Inferior parietal cortex (tissue), 1 donor: ENCODE measurements around the gene SPTB.

Experiments
- DNase-seq: peaks from one replicate; pipeline ENCODE4 v3.0.0-alpha.2; 2016; ENCODE audit errors: extremely low spot score

The SPTB gene

DNA sequence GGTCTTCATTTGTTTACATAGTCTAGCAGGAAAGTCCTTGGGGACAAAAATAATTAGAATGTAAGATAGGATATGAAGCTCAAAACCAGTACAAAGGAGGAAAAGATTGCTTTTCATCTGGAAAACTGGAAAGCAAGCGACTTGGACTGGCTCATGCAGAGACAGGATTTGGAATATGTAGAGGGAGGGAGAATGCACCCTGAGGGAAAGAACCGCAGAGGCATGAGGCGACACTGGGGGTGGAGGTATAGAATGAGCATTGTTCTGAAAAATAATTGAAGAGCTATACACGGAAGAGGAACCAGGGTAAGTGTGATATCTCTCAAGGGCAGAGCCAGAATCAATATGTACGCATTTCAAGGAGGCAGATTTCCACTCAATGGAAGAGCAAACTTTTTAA lies 90.0 kb downstream of the SPTB start:
- no peak for DNase-seq

DNA sequence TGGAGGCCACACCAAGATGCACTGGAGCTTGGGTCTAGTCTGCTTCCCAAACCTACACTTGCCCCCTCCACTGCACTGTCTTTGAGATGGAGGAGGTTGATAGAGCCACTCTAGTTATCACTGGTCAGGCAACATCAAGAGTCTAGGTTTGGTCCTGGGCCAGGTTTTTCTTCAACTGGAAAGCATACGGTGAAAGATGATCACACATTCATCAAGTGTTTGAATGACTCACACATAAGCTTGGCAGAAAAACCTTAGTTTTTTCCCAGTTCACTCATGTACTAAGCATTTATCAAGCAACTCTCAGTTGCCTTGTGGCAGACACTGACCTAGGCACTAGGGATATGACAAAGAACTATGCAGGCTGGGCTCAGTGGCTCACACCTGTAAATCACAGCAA lies 91.0 kb downstream of the SPTB start:
- DNase-seq, result peak; percentile 60

DNA sequence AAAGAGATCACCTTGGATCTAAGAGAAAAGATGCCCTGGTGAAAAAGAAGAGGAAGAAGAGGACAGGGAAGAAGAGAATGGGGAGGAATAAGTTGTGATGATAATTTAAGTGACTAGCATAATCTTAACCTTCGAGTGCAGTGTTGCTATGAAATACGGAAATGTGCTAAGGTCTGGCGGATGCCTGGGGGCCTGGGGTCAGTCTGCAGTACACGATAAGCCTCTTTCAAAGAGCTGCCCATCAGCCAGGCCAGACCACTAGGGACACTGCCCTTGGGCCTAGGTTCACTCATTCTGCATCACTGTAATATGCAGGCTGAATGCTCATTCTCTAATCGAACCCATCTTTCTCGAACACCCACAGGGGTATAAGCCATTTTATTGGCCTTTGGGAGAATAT lies 92.1 kb downstream of the SPTB start:
- no peak for DNase-seq

DNA sequence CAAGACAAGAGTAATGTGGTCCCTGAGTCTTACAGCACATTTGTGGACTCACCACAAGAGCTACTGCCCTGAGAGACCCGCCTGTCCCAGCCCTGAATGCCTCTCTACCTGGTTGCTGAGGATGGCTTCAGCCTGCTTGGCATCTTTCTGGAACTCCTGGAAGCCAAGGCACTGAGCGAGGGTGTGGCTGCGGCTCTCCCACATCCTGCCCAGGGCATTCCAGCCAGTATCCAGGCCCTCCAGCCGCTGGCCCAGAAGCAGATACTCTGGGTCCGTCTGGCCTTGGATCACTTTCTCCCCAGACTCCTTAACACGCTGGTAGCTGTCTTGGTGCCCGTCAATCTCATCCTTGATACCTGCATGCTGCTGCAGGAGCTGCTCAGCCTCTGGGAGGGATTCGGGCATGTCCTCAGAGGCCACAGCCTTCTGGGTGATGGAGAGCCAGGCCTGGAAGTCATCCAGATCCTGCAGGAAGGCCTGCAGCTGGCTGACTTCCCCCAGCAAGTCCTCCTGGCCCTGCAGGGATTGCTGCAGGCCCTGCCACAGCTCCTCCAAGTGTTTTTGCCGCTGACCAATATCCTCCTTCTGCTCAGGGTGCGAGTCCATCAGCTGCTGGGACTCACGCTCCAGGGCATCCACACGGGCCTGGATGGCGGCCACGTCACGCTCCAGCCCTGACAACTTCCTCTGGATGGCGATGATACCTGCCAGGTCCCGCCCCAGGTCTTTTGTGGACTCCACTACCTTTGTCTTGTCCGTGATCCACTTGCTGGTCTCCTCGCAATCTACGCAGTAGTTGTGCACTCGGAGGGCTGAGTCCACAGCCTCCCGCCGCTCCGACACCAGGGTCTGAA lies 93.2 kb downstream of the SPTB start:
- no peak for DNase-seq

DNA sequence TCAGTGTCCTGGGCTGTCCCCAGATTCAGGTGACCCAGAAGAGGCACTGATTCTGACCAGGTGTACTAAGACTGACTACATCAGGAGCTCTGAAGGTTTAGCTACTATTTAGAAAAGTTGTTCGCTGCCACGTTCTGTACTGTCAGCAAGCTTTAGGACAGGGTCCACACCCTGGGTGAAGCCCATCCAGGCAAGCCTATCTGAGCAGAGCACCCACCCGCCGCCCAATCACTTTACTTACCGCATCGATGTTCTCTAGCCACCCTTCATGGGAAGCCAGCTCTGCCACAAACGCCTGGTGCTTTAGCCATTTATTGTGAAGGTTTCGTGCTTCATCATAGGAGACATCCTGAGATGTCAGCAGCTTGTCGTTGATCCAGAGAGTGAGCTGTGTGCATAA lies 95.7 kb downstream of the SPTB start:
- DNase-seq, result no peak

DNA sequence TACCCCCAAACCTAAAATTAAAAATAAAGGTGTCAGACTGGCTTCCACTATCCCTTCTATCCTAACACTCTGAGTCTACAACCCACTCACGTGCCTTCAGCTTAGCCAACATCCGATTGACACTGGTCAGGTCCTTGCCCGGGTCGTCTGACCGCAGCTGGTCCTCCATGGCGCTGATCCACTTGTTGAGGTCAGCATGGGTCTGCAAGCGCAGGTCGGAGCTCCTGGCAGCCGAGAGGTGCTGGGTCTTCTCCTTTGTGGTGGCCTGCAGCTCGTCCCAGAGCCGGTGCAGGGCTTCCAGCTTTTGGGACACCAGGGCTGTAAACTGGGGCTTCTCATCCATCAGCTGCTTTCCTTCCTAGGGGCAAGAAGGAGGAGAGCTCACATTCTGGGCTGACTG lies 97.5 kb downstream of the SPTB start:
- DNase-seq, result no peak

DNA sequence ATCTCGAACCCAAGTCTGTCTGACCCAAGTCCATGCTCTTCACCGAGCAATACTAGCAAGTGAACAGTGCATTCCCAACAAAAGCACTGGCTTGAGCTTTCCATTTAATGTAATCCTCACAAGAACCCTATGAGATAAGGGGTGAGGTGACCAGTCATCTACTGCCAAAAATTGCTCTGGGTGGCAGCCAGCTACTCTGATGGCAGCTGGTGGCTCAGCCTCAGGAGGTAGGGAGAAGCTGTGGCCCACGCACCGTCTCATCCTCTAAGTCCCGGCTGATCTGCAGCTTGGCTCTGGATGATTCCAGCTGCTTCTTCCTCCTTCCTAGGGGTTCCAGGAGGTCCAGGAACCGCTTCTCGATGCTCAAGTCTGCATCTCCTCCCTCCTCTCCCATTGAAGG lies 100.2 kb downstream of the SPTB start:
- DNase-seq, result no peak

DNA sequence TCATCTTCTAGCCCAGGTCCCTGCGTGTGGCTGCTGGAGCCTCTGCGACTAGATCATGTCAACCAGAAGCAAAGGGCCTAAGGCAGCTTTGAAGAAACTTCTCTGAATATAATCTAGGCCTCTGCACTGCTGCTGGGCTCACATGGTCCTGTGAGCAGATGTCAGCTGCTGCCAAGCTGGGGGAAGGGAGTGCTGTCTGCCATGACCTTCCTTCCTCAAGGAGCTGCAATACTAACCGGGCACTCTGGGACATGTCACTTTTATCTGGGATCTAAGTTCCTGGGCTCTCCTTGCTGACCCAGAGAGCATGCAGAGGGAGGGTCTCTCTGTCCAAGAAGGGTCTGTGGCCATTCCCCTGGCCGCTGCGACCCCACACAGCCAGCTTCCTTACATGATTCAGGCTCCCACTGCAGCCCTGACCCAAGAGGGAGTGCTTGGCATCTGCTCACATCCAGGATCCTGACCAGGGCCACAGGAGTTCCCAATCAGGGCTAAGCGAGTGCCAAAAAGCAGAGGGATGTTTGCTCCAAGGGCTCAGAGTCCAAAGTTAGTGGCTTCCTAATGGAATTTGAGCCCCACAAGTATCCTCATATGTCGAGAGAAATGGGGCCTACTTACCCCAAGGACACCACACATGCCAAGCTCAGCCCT lies 101.5 kb downstream of the SPTB start:
- DNase-seq, result no peak

DNA sequence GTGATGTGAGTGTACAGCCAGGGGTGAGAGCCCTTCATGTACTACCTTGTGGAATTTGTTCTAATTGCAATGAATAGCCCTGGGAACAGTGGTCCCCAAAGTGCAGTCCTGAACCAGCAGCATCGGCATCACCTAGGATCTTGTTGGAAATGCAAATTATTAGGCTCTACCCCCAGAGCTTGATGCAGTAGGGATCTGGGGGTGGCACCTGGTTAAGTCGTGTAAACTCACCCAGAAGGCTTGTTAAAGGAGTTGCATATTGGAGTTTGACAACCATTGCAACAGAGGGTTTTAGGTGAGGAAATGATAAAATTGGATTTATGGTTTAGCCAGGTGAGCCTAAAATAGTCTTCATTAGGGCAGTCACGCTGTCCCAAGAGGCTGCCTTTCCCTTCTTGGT lies 102.2 kb downstream of the SPTB start:
- no peak for DNase-seq

DNA sequence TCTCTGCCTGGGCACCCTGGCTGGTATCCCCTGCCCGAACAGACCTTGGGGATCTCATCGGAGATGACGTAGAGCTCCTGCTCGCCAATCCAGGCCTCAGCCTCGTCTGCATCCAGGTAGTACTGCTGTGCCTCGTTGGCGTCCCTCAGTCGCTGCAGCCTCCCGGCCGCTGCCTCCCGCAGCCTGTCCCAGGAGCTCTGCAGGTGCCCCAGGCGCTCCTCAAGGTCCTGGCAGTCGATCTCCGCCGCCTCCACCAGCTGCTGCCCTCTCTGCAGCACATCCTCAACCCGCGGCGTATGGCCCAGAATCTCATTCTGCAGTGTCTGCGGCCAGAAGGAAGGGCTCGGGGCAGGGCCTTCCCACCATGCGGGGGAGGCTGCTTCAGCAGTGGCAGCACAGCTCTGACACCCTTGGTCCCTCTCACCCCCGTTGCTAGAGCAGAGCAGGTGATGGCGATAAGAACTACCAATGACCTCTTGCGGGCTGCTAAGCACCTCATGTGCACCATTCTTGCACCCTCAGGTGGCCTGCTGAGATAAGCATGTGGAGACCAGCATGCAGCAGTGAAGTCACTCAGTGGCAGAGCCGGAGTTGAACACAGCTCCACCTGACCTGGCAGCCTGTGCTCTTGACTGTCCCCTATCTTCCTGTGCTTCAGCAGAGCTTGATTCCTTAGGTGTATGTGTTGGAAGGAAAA lies 104.5 kb downstream of the SPTB start:
- no peak for DNase-seq

DNA sequence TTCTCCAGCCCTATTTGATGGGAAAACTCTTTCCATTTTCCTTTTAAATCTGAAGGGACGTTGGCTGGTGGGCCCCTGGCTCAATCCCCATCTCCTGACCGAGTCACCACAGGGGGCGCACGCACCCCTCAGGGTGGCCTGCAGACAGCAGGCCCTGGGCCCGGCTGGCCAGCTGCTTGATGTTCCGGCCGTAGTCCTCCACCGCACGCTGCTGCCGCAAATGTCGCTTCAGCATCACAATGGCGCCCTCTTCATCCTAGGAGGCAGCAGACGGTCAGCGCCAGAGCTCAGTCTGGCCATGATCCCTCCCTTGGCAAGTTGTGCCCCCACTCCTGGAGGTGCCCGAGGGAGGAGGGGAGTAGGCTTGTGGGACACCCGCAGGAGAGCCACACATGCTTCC lies 105.4 kb downstream of the SPTB start:
- DNase-seq, result no peak

DNA sequence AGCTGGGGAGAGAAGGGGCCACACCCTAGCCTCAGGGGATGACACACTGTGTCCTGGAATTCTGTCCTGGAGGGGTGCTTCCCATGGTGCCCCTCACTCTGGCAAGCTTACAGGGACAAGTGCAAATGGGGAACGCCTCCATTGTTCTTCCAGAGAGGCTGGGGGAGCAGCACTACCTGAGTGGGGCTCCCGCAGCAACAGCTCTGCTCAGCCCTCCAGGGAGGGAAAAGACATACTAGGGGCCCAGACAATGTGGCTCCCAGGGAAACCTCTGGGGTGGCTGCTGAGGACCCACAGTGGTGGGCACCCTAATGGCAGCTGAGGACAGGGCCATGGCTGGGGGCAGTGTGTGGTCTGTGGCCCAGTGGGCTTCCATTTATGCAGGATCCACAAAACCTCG lies 106.1 kb downstream of the SPTB start:
- DNase-seq, result no peak

DNA sequence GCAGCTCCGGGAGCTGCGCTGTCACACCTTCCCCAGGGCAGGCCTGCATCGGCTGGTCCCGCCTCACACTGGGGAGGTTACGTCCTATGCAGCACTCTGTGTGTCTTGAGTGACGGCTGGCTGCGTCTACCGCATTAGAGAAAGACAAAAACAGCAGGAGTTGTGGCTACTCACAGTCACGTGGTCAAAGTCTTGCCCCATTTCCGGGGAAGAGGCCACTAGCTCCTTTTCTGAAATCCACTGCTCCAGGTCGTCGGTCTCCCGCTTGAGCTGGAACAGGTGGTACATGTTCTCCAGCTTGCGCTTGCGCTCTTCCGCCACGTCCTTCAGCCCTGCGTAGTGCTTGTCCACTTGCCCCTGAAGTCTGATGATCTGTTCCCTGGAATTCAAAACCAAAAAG lies 106.7 kb downstream of the SPTB start:
- DNase-seq, result no peak

DNA sequence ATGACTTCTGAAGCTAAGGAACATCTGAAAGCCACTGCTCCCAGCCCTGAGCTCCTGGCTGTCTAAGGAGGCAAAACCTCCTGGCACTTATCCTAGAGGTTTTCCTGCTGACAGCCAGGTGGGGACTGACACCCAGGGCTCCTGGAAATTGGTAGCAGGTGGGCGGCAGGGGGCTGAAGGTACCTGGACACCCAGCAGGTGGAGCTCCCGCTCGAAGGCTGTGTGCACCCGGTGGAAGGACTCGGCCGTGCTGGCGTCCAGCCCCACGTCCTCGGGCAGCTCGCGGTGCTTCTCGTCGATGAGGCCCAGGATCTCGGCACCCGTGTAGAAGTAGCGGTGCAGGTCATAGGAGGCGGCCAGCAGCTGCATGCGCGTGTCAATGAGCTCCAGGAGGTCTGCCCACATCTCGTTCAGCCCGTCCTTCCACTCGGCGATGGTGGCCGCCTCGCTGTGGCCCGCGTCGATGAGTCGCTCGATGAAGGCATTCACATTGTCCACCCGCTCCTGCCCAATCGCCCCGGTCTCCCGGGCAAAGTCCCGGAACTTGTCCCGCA lies 107.2 kb downstream of the SPTB start:
- no peak for DNase-seq

DNA sequence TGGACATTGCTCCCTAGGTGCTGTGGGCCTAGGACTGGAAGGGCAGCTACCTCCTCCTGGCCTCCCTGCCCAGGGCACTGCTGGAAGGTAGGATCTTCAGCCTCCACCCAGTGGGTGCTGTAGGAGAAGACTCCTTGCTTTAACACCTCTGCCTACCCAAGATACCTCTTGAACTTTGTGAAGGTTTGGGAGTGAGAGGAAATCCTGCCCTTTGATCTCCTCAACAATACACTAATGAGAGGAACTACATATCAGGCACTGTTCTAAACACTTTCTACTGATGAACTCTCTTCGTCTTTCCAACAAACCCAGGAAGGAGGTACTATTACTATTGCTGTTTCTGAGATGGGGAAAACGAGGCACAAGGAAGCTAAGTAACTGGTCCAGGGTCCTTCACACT lies 108.5 kb downstream of the SPTB start:
- DNase-seq, result no peak

DNA sequence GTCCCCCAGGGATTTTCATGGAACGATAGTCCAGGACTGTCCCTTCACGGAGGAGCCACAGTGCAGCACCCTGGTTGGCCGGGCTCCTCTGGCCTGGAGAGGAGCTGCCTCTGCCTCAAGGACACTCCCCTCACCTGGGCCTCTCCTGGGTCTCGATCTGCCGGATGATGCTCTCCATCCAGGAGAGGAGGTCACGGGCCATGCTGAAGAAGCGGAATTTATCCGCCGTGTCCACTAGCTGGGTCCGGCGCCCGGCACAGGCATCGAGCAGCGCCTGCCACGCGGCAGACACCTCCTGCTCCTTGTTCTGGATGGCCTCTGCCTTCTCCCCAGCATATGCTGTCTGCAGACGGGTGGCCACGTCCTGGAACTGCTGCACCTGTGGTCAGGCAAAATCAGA lies 109.0 kb downstream of the SPTB start:
- no peak for DNase-seq

DNA sequence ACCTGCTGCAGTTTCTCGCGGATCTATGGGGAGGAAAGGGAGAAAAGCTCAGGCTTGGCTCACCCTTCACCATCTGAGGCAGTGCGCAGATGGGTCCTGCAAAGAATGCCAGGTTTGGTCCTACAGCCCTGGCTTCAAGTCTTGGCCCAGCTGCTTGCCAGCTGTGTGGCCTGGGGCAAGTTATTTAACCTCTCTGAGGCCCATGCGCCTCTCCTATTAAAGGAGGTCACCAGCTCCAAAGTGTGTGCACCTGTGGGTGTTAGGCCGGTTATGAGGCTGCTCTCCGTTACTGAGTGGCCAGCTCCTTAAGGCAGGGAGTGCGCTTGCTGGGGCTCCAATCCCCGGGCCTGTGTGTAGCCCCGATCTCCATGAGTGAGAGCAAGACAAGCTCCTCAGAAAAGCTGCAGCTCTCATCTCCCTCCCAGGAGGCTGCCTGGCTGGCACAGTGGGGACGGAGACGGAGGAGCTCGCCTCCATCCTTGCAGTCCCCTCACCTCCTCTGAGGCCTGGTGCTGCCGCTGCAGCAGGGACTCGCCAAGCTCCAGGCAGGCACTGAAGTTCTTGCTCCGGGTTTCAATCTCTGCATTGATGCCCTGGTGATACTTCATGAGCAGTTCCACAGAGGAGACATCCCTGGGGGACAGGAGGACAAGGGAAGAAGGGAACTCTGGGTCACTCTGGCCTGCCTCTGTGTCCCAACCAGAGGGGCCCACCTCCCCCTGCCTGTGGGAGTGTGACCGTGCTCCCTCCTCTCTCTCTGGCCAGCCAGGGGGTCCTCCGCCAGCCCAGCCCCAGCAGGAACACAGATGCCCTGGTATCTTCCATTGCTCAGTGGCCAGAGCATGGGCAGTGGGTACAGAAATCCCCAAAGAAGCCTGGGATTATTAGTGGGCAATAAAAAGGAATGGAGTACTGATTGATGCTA lies 110.3 kb downstream of the SPTB start:
- DNase-seq, result no peak

DNA sequence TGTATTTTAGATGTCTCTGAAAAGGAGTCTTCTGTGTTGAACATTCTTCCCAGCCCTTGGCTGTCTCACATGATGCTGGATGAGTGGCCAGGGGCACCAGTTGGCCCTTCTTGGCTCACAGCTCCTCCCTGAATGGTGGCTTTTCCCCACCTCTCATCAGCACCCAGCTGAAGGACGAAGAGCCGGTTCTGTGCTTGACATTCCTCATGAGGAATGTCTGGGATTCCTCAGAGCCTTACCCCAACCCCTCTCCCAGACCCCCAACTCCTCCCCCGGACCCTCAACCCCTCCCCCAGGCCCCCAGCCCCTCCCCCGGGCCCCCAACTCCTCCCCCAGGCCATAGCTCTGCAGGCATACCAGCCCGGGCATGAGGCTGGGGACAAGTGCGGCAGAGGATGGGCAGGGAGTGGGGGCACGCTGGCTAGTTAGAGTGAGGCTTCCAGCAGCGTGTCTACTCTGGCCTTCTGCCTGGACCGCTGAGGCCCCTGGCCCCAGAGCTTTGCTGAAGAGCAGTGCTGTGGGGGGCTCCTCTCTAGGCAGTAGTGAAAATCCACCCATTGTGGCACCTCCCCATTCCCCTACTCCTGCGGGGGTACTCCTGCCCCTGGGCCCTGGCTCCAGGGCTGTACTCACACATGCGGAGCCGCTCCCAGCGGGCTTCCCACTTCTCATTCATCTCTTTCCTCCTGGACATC lies 111.2 kb downstream of the SPTB start:
- DNase-seq, result no peak

DNA sequence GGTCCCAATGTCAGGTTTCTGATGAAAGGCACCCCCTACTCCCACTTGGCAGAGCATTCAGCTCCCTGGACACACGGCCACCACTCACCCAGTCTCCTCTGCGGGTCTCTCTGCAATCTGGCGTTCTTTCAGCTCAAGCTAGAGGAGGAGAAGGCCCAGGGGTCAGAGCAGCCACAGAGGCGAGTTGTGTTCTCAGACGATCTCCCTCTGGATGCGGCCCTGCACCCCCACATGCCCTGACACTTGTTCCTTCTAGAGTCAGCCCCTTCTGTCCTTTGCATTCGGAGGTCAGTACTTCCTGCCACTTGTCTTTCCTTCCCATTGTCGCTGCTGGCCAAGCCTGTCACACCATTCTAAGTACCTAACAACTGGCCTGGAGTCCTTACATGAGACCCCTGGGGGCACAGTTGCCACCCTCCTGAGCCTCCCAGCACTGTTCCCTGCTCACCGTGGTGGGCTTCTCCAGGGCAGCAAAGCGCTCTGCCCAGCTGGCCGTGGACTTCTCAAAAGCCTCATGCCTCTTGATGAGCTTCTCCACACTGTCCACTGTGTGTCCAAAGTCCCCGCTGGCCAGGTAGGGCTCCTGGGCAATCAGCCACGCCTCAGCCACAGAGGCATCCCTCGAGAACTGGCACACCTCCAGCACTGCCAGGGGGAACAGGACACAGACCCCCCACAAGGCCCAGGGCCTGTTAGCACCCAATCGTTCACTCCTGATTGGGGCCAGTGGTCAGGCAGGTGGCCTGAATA lies 112.3 kb downstream of the SPTB start:
- no peak for DNase-seq
